WTC11 (cell line): ENCODE measurements around the gene STAT3. TPM values are rescaled to one million over a fixed set of nuclear protein-coding genes. Genes with fewer than 3 reads are reported as not detected.

Experiments used
- ATAC-seq: fragments of 200-7000 bp; cut with Tn5 transposase; 2 replicates; pipeline ENCODE4 v1.10.0; 2021; ENCODE audit warnings: mild to moderate bottlenecking, moderate library complexity
- CTCF ChIA-PET: fragments of 300-600 bp; sonication (Branson Sonifier 250); formaldehyde crosslinking; loops from one replicate; lab custom pipeline; 2021; ENCODE audit warnings: antibody characterized with exemption; lab: Charles Lee
- POLR2A ChIA-PET: fragments of 350-600 bp; sonication (Branson Sonifier 250); formaldehyde crosslinking; loops from one replicate; lab custom pipeline; 2021; ENCODE audit warnings: antibody characterized with exemption; lab: Charles Lee
- DNase-seq: peaks from one replicate; pipeline ENCODE4 v3.0.0; 2021; ENCODE audit warnings: low spot score
- H3K27ac Mint-ChIP-seq: 2 replicates; pipeline ENCODE4 v1.8.0; 2021; ENCODE audit warnings: mixed read lengths
- H3K27me3 Mint-ChIP-seq: 2 replicates; pipeline ENCODE4 v1.8.0; 2021; ENCODE audit warnings: low read depth, mild to moderate bottlenecking, moderate library complexity, mixed read lengths
- H3K36me3 Mint-ChIP-seq: 2 replicates; pipeline ENCODE4 v1.8.0; 2021; ENCODE audit warnings: mixed read lengths
- H3K4me1 Mint-ChIP-seq: 2 replicates; pipeline ENCODE4 v1.8.0; 2022; ENCODE audit warnings: mixed read lengths
- H3K4me3 Mint-ChIP-seq: 2 replicates; pipeline ENCODE4 v1.8.0; 2021; ENCODE audit warnings: mild to moderate bottlenecking, moderate library complexity, mixed read lengths
- H3K9me3 Mint-ChIP-seq: 2 replicates; pipeline ENCODE4 v1.8.0; 2021; ENCODE audit warnings: mixed read lengths
- ATF1 ChIP-seq: sonication (generic); formaldehyde crosslinking; IDR thresholded peaks from 2 replicates; pipeline ENCODE4 v1.8.1; 2023; ENCODE audit warnings: mild to moderate bottlenecking, moderate library complexity, missing genetic modification reagents
- CBFB ChIP-seq: sonication (generic); formaldehyde crosslinking; IDR thresholded peaks from 2 replicates; pipeline ENCODE4 v1.8.1; 2022; ENCODE audit warnings: mild to moderate bottlenecking, low read depth, missing genetic modification reagents
- ELF4 ChIP-seq: sonication (generic); formaldehyde crosslinking; IDR thresholded peaks from 2 replicates; pipeline ENCODE4 v1.8.1; 2022; ENCODE audit warnings: low read depth, mild to moderate bottlenecking, moderate library complexity, missing genetic modification reagents
- EMX1 ChIP-seq: fragments of 250-450 bp; sonication (Bioruptor Pico); IDR thresholded peaks from 2 replicates; pipeline ENCODE4 v1.8.0; 2021; ENCODE audit warnings: mild to moderate bottlenecking
- GABPB1 ChIP-seq: sonication (generic); formaldehyde crosslinking; IDR thresholded peaks from 2 replicates; pipeline ENCODE4 v1.8.1; 2023; ENCODE audit warnings: mild to moderate bottlenecking, missing genetic modification reagents
- JAZF1 ChIP-seq: fragments of 250-450 bp; sonication (Bioruptor Pico); IDR thresholded peaks from 2 replicates; pipeline ENCODE4 v1.9.0; 2021; ENCODE audit warnings: moderate library complexity, mild to moderate bottlenecking, inconsistent platforms
- MXD4 ChIP-seq: fragments of 250-450 bp; sonication (Bioruptor Pico); IDR thresholded peaks from 2 replicates; pipeline ENCODE4 v1.8.0; 2021; ENCODE audit warnings: mild to moderate bottlenecking, moderate library complexity, borderline replicate concordance
- NFATC4 ChIP-seq: fragments of 250-450 bp; sonication (Bioruptor Pico); IDR thresholded peaks from 2 replicates; pipeline ENCODE4 v1.9.0; 2021; ENCODE audit warnings: mild to moderate bottlenecking
- NR2C2 ChIP-seq: sonication (generic); formaldehyde crosslinking; IDR thresholded peaks from 2 replicates; pipeline ENCODE4 v1.8.0; 2022; ENCODE audit warnings: mild to moderate bottlenecking, missing genetic modification reagents
- ZBTB21 ChIP-seq: sonication (generic); formaldehyde crosslinking; IDR thresholded peaks from 2 replicates; pipeline ENCODE4 v1.8.1; 2023; ENCODE audit warnings: mild to moderate bottlenecking, missing genetic modification reagents, borderline replicate concordance
- ZNF219 ChIP-seq: sonication (generic); formaldehyde crosslinking; IDR thresholded peaks from 2 replicates; pipeline ENCODE4 v1.8.0; 2023; ENCODE audit warnings: missing genetic modification reagents, mild to moderate bottlenecking, borderline replicate concordance
- total RNA-seq: library from RNA; stranded (reverse); gene quantifications from 3 replicates; pipeline ENCODE4 v1.2.3, GENCODE V29; 2021
- TF ChIP-seq, protein P1 (sequence below): sonication (generic); formaldehyde crosslinking; IDR thresholded peaks from 2 replicates; pipeline ENCODE4 v1.8.1; 2023; ENCODE audit warnings: mild to moderate bottlenecking, missing genetic modification reagents, moderate library complexity
- TF ChIP-seq, protein P2 (sequence below): fragments of 250-450 bp; sonication (Bioruptor Pico); conservative IDR thresholded peaks from 2 replicates; pipeline ENCODE4 v1.9.0; 2021; ENCODE audit warnings: mild to moderate bottlenecking
- TF ChIP-seq, protein P3 (sequence below): sonication (generic); formaldehyde crosslinking; IDR thresholded peaks from 2 replicates; pipeline ENCODE4 v1.8.0; 2022; ENCODE audit warnings: mild to moderate bottlenecking, missing genetic modification reagents
- TF ChIP-seq, protein P4 (sequence below): sonication (generic); formaldehyde crosslinking; conservative IDR thresholded peaks from 2 replicates; pipeline ENCODE4 v1.8.1; 2022; ENCODE audit warnings: mild to moderate bottlenecking, missing genetic modification reagents
- TF ChIP-seq, protein P5 (sequence below): sonication (generic); formaldehyde crosslinking; IDR thresholded peaks from 2 replicates; pipeline ENCODE4 v1.8.1; 2022; ENCODE audit warnings: mild to moderate bottlenecking, moderate library complexity, missing genetic modification reagents
- TF ChIP-seq, protein P6 (sequence below): sonication (generic); formaldehyde crosslinking; IDR thresholded peaks from 2 replicates; pipeline ENCODE4 v1.8.1; 2022; ENCODE audit warnings: mild to moderate bottlenecking, missing genetic modification reagents, moderate library complexity, borderline replicate concordance

Gene STAT3
- total RNA-seq, 1 experiment from 2014 or later, result 98.0 TPM

DNA sequence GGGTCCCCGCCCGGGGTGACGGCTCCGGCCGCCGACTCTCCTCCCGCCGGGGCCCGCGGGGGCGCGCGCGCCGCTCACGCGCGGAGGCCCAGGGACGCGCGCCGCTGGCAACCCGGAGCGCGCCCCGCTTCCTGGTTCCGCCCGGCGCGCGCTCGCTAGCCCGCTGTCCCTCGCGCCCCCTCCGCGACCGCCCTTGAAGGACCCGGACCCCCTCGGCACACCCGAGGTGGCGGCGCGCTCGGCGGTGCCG, 112.0 kb downstream of the STAT3 start, which contains the start of gene STAT5B (continued):
- TF ChIP-seq, protein P1, sequence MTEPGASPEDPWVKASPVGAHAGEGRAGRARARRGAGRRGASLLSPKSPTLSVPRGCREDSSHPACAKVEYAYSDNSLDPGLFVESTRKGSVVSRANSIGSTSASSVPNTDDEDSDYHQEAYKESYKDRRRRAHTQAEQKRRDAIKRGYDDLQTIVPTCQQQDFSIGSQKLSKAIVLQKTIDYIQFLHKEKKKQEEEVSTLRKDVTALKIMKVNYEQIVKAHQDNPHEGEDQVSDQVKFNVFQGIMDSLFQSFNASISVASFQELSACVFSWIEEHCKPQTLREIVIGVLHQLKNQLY (CRISPR knock-in tag), result no peak
- TF ChIP-seq ELF4 (CRISPR knock-in tag), result no peak

DNA sequence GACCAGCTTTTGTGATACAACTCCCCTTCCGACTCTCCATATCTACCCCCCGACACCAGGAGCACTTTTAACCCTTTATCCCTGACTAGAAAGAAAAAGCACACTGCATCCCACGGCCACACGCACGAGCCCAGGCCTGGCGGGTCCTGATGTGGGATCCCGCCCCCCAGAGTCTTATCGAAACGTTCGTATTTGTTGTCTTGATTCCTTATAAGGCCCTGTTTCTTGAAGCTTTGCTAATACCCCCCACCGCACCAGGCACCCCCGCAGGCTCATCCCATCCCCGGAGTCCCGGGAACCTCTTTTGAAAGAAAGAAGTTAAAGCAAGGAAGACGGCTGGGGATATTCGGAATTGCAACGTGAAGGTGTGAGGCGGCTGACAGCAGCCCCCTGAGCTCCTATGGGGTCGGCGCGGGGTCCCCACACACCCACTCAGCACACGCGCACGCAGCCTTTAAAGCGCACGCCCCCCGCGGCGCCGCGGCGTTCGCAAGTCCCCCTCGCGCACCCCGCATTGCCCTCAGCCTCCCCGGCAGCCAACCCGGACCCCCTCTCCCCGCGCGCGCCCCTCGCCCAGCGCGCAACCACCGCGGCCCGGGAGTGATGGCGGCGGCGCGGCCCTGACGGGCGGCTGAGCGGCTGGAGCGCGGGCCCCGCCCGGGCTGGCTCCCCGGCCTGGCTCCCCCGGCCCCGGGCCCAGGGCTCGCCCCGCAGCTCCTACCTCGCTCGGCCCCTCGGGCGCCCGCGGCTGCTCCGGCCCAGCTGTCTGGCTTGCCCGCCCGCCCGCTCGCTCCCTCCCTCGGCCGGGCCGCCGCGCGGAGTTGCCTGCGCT, 112.5 kb downstream of the STAT3 start:
- Mint-ChIP-seq H3K4me3 (peak overlapping the region; percentile 86), H3K36me3 (no peaks in the 10 kb centered on the region), H3K27me3 (peaks cover 6% of the 10 kb centered on the region), H3K27ac (peak overlapping the region; percentile 72), H3K9me3 (no peaks in the 10 kb centered on the region), H3K4me1 (peaks cover 53% of the 10 kb centered on the region)
- ATAC-seq, result peak; percentile 52
- POLR2A ChIA-PET, result interaction anchor here (0.6 to 0.8 kb wide), 2 partner anchors 54 to 141 kb away, joined by 3 read pairs; no protein-coding TSS in a partner anchor
- DNase-seq, result peak; percentile 29
- CTCF ChIA-PET, result interaction anchor here (0.6 to 2.2 kb wide), 5 partner anchors 10 to 242 kb away, joined by 3 to 19 read pairs (median 3); partner anchors contain the start of gene STAT3
- TF ChIP-seq NFATC4 (CRISPR knock-in tag), result no peak
- TF ChIP-seq, protein P2, sequence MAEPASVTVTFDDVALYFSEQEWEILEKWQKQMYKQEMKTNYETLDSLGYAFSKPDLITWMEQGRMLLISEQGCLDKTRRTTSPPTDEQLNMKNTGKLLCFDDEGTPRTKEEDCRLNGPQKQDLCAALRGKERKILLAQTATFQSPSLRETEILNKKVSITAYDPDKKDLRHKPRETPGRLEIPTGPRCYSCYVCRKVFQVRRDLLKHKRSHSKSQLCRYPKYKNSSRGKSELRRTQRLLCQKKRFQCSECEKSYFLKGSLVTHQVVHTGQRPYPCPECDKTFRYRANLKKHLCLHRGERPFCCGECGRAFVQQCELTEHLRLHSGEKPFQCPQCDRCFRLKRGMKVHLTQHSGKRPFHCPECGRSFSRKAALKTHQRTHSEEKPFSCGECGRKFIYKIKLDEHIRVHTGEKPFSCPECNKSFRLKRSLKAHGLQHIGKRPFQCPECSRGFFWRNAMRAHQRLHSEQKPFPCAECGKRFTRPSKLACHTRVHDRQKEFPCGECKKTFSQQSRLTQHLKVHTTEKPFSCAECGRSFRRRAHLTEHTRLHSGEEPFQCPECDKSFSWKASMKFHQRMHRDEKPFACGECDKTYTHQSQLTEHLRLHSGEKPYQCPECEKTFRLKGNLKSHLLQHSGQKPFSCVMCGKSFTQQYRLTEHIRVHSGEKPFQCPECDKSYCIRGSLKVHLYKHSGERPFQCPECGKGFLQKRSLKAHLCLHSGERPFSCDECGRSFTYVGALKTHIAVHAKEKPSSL, result no peak
- TF ChIP-seq, protein P3, sequence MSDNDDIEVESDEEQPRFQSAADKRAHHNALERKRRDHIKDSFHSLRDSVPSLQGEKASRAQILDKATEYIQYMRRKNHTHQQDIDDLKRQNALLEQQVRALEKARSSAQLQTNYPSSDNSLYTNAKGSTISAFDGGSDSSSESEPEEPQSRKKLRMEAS (CRISPR knock-in tag), result peak; percentile 38; the same call in 1 of the 2 replicates
- 0 out of 2 replicates have a peak, but pooled peaks have one; percentile 16 for TF ChIP-seq EMX1 (CRISPR knock-in tag)
- TF ChIP-seq, all 79 proteins: peak for 2

DNA sequence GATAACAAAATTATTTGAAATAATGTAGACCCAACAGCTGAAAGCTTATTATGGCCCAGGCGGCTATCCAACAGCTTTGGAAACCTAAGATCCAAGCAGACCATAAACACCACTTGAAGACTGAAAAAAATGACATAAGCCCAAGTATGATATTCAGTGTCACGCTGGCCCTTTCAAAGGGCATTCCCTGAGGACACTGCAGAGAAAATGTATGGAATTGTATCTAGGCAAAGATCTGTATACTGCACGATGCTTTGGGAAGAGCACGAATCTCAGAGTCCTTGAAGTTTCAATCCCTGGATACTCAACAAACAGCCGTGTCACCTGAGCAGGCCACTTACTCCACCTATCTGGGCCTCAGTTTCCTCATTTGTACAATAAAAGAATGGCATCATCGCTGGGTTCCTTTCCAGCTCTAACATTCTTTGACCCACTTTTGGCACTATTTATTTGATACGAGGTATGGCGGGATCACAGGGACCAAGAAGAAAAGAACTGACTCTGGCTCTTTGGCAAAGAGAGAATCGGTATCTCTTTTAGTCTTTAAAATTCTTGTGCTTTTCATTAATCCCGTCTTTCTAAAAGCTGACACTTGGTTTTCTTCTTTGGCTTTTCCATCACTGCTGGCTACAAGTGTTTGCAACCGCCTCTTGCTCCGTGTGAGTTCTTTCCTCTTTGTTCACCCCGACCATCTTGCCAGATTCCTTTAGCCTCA, 113.3 kb downstream of the STAT3 start:
- POLR2A ChIA-PET, result interaction anchor here (0.8 kb wide), 1 partner anchor 53 kb away, joined by 3 read pairs; no protein-coding TSS in a partner anchor
- CTCF ChIA-PET, result interaction anchor here (0.6 to 2.2 kb wide), 7 partner anchors 10 to 153 kb away, joined by 3 to 19 read pairs (median 4); partner anchors contain the start of genes HSPB9 and STAT3
- Mint-ChIP-seq H3K9me3 (no peaks in the 10 kb centered on the region), H3K4me3 (peak overlapping the region; percentile 86), H3K27ac (peak overlapping the region; percentile 72), H3K27me3 (peaks cover 6% of the 10 kb centered on the region), H3K4me1 (peaks cover 55% of the 10 kb centered on the region), H3K36me3 (no peaks in the 10 kb centered on the region)
- TF ChIP-seq MXD4 (CRISPR knock-in tag) (no peak), NR2C2 (CRISPR knock-in tag) (no peak), GABPB1 (CRISPR knock-in tag) (peak; percentile 23; the same call in 1 of the 2 replicates), ATF1 (CRISPR knock-in tag) (no peak), NFATC4 (CRISPR knock-in tag) (no peak), CBFB (CRISPR knock-in tag) (no peak)
- TF ChIP-seq, protein P3 (CRISPR knock-in tag), result no peak
- TF ChIP-seq, protein P1 (CRISPR knock-in tag), result no peak
- DNase-seq, result no peak
- no peak for ATAC-seq

DNA sequence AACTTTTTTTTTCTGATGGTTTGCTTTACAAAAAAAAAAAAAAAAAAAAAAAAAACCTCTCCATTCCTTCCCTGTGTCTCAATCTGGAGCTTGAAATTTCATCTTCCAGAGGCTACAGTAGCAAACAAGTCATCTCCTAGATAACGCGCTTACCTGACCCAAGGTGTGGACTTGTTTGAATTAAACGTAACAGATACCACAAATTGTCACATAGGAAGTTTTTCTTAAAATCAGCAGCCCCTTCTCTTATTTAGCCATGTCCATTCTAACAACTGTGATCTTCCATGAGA, 114.0 kb downstream of the STAT3 start:
- peak overlapping the region; percentile 86 for H3K4me3 Mint-ChIP-seq
- ChIA-PET CTCF (interaction anchor here (0.6 to 2.2 kb wide), 5 partner anchors 38 to 938 kb away, joined by 3 to 19 read pairs (median 4); partner anchors contain the start of genes HSPB9 and TMEM106A), POLR2A (no interaction called here)
- DNase-seq (no peak), ATAC-seq (no peak)
- H3K9me3 Mint-ChIP-seq, result no peaks in the 10 kb centered on the region
- peaks cover 55% of the 10 kb centered on the region for H3K4me1 Mint-ChIP-seq
- no peak overlapping the region for H3K27ac Mint-ChIP-seq
- no peaks in the 10 kb centered on the region for H3K36me3 Mint-ChIP-seq
- H3K27me3 Mint-ChIP-seq, result peaks cover 6% of the 10 kb centered on the region
- TF ChIP-seq, protein P4, sequence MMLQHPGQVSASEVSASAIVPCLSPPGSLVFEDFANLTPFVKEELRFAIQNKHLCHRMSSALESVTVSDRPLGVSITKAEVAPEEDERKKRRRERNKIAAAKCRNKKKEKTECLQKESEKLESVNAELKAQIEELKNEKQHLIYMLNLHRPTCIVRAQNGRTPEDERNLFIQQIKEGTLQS (CRISPR knock-in tag), result no peak
- TF ChIP-seq ATF1 (CRISPR knock-in tag) (no peak), ZBTB21 (no peak), ZNF219 (CRISPR knock-in tag) (no peak), JAZF1 (CRISPR knock-in tag) (no peak)
- TF ChIP-seq, protein P5, sequence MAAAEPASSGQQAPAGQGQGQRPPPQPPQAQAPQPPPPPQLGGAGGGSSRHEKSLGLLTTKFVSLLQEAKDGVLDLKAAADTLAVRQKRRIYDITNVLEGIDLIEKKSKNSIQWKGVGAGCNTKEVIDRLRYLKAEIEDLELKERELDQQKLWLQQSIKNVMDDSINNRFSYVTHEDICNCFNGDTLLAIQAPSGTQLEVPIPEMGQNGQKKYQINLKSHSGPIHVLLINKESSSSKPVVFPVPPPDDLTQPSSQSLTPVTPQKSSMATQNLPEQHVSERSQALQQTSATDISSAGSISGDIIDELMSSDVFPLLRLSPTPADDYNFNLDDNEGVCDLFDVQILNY (CRISPR knock-in tag), result no peak
- TF ChIP-seq, protein P6, sequence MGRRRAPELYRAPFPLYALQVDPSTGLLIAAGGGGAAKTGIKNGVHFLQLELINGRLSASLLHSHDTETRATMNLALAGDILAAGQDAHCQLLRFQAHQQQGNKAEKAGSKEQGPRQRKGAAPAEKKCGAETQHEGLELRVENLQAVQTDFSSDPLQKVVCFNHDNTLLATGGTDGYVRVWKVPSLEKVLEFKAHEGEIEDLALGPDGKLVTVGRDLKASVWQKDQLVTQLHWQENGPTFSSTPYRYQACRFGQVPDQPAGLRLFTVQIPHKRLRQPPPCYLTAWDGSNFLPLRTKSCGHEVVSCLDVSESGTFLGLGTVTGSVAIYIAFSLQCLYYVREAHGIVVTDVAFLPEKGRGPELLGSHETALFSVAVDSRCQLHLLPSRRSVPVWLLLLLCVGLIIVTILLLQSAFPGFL (CRISPR knock-in tag), result no peak
